NCI-H345 treated with DMSO at 0.1 percent for 48 hours (cell line): ENCODE data around the gene KPNA1.

ENCODE experiments used
- DNase-seq: peaks from one replicate; lab custom pipeline; 2025; ENCODE audit not compliant: unreplicated experiment; lab: John Stamatoyannopoulos, UW

KPNA1 gene

GRCh38 chr3:122416966-122417365 lies 97.8 kb downstream of the KPNA1 start:
- no peak for DNase-seq

GRCh38 chr3:122415762-122416654 lies 98.7 kb downstream of the KPNA1 start, which contains the start of gene WDR5B:
Gene WDR5B (minus strand): TSS chr3:122416062. CDS start chr3:122415528, 534 bp downstream.
- DNase-seq, result no peak

- DNase-seq, result no peak
Measured at GRCh38 chr3:122415104-122415744, 99.5 kb downstream of the KPNA1 start.

GRCh38 chr3:122414391-122414790 lies 100.3 kb downstream of the KPNA1 start:
- no peak for DNase-seq

- DNase-seq, result no peak
Measured at GRCh38 chr3:122410639-122411038, 104.1 kb downstream of the KPNA1 start.

- DNase-seq, result no peak
Measured at GRCh38 chr3:122410111-122410510, 104.6 kb downstream of the KPNA1 start.

GRCh38 chr3:122409446-122409845 lies 105.3 kb downstream of the KPNA1 start:
- DNase-seq, result no peak

- no peak for DNase-seq
Measured at GRCh38 chr3:122407946-122408345, 106.8 kb downstream of the KPNA1 start.

- DNase-seq, result no peak
Measured at GRCh38 chr3:122406198-122406597, 108.5 kb downstream of the KPNA1 start.

- no peak for DNase-seq
Measured at GRCh38 chr3:122405015-122405414, 109.7 kb downstream of the KPNA1 start.

GRCh38 chr3:122403489-122403888 lies 111.2 kb downstream of the KPNA1 start:
- DNase-seq, result no peak

GRCh38 chr3:122398920-122399319 lies 115.8 kb downstream of the KPNA1 start:
- DNase-seq, result no peak

GRCh38 chr3:122397201-122397600 lies 117.5 kb downstream of the KPNA1 start:
- no peak for DNase-seq

- DNase-seq, result no peak
Measured at GRCh38 chr3:122396511-122396910, 118.2 kb downstream of the KPNA1 start.

GRCh38 chr3:122395582-122395981 lies 119.2 kb downstream of the KPNA1 start:
- no peak for DNase-seq

- DNase-seq, result no peak
Measured at GRCh38 chr3:122394173-122394572, 120.6 kb downstream of the KPNA1 start.

- peak; percentile 2 for DNase-seq
Measured at GRCh38 chr3:122392868-122393844, 121.6 kb downstream of the KPNA1 start.

GRCh38 chr3:122391681-122392446 lies 122.9 kb downstream of the KPNA1 start:
- no peak for DNase-seq

- DNase-seq, result no peak
Measured at GRCh38 chr3:122390665-122391064, 124.1 kb downstream of the KPNA1 start.

- no peak for DNase-seq
Measured at GRCh38 chr3:122389892-122390291, 124.8 kb downstream of the KPNA1 start.
